ENCODE results near the gene PLXNB1. TPM values are rescaled to one million over a fixed set of nuclear protein-coding genes. Genes with fewer than 3 reads are reported as not detected.

Gene PLXNB1
- total RNA-seq, 1 experiment from 2014 or later: 24.6 TPM

- CTCF ChIA-PET: no interaction called here
- TF ChIP-seq EZH2 (IDR thresholded peaks at IDR 0.05; ENCODE audit: borderline replicate concordance, low read depth, low read length, poor library complexity, severe bottlenecking): no peak
- TF ChIP-seq, protein P1, sequence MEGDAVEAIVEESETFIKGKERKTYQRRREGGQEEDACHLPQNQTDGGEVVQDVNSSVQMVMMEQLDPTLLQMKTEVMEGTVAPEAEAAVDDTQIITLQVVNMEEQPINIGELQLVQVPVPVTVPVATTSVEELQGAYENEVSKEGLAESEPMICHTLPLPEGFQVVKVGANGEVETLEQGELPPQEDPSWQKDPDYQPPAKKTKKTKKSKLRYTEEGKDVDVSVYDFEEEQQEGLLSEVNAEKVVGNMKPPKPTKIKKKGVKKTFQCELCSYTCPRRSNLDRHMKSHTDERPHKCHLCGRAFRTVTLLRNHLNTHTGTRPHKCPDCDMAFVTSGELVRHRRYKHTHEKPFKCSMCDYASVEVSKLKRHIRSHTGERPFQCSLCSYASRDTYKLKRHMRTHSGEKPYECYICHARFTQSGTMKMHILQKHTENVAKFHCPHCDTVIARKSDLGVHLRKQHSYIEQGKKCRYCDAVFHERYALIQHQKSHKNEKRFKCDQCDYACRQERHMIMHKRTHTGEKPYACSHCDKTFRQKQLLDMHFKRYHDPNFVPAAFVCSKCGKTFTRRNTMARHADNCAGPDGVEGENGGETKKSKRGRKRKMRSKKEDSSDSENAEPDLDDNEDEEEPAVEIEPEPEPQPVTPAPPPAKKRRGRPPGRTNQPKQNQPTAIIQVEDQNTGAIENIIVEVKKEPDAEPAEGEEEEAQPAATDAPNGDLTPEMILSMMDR (conservative IDR thresholded peaks at IDR 0.05; ENCODE audit: low read depth, low read length): no peak
- Histone ChIP-seq H3K4me1 (ENCODE audit: insufficient read depth, low read length, poor library complexity, severe bottlenecking) (no peaks in the 10 kb centered on the region), H3K9me3 (ENCODE audit: low read depth, low read length, poor library complexity, severe bottlenecking) (no peaks in the 10 kb centered on the region), H3K36me3 (ENCODE audit: insufficient read depth, low read length, poor library complexity, severe bottlenecking) (no peaks in the 10 kb centered on the region), H3K27me3 (replicated peaks; ENCODE audit: insufficient read depth, low read depth, low read length, poor library complexity) (no peaks in the 10 kb centered on the region), H3K27ac (ENCODE audit: low read depth, low read length, poor library complexity, severe bottlenecking) (no peak overlapping the region), H3K4me3 (ENCODE audit: low read depth, low read length, poor library complexity, severe bottlenecking) (no peak overlapping the region)
- BruUV-seq (replicated peaks): no TSS peak
- intact Hi-C loops (cut with micrococcal nuclease; ENCODE audit: unreplicated experiment): no loop called here
- DNase-seq (ENCODE audit: low spot score): no peak
- POLR2A ChIA-PET (ENCODE audit: low non-redundant PET): no interaction called here
Measured at GRCh38 chr3:48422272-48422671, 7.6 kb downstream of the PLXNB1 start.

GRCh38 chr3:48420561-48420960 is 9.3 kb downstream of the PLXNB1 start:
- no peak for DNase-seq (ENCODE audit: low spot score)
- no TSS peak for BruUV-seq (replicated peaks)
- no peak overlapping the region for H3K4me3 ChIP-seq (ENCODE audit: low read depth, low read length, poor library complexity, severe bottlenecking)
- intact Hi-C loops (cut with micrococcal nuclease; ENCODE audit: unreplicated experiment): no loop called here
- no peak overlapping the region for H3K27ac ChIP-seq (ENCODE audit: low read depth, low read length, poor library complexity, severe bottlenecking)
- no peaks in the 10 kb centered on the region for H3K9me3 ChIP-seq (ENCODE audit: low read depth, low read length, poor library complexity, severe bottlenecking)
- H3K36me3 ChIP-seq (ENCODE audit: insufficient read depth, low read length, poor library complexity, severe bottlenecking): no peaks in the 10 kb centered on the region
- ChIA-PET CTCF (no interaction called here), POLR2A (ENCODE audit: low non-redundant PET) (no interaction called here)
- TF ChIP-seq, protein P1 (conservative IDR thresholded peaks at IDR 0.05; ENCODE audit: low read depth, low read length): no peak
- no peak for TF ChIP-seq EZH2 (IDR thresholded peaks at IDR 0.05; ENCODE audit: borderline replicate concordance, low read depth, low read length, poor library complexity, severe bottlenecking)
- no peaks in the 10 kb centered on the region for H3K27me3 ChIP-seq (replicated peaks; ENCODE audit: insufficient read depth, low read depth, low read length, poor library complexity)
- H3K4me1 ChIP-seq (ENCODE audit: insufficient read depth, low read length, poor library complexity, severe bottlenecking): no peaks in the 10 kb centered on the region

DNA sequence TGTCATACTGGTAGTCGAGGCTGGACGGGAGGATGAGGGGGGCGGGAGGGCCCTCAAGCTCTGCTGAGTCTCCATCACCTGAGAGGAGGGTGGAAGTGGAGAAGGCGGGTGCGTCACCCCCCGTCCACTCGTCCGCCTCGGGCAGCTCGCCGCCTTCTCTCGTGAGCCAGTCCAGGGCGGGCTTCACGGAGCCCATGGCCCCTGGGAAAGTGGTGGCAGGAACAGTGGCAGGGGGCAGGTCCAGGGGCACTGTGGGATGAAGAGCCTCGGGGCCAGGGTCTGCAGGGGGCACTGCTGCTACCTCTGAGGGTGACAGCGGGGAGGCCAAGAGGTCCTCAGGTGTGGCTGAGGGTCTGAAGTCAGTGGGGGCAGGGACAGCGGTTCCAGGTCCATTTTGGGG is 10.3 kb downstream of the PLXNB1 start:
- TF ChIP-seq, protein P1 (conservative IDR thresholded peaks at IDR 0.05; ENCODE audit: low read depth, low read length): no peak
- TF ChIP-seq EZH2 (IDR thresholded peaks at IDR 0.05; ENCODE audit: borderline replicate concordance, low read depth, low read length, poor library complexity, severe bottlenecking): no peak
- ChIA-PET POLR2A (ENCODE audit: low non-redundant PET) (no interaction called here), CTCF (no interaction called here)
- Histone ChIP-seq H3K27ac (ENCODE audit: low read depth, low read length, poor library complexity, severe bottlenecking) (no peak overlapping the region), H3K4me1 (ENCODE audit: insufficient read depth, low read length, poor library complexity, severe bottlenecking) (no peaks in the 10 kb centered on the region), H3K27me3 (replicated peaks; ENCODE audit: insufficient read depth, low read depth, low read length, poor library complexity) (no peaks in the 10 kb centered on the region), H3K9me3 (ENCODE audit: low read depth, low read length, poor library complexity, severe bottlenecking) (no peaks in the 10 kb centered on the region), H3K4me3 (ENCODE audit: low read depth, low read length, poor library complexity, severe bottlenecking) (no peak overlapping the region), H3K36me3 (ENCODE audit: insufficient read depth, low read length, poor library complexity, severe bottlenecking) (no peaks in the 10 kb centered on the region)
- intact Hi-C loops (cut with micrococcal nuclease; ENCODE audit: unreplicated experiment): no loop called here
- DNase-seq (ENCODE audit: low spot score): no peak
- no TSS peak for BruUV-seq (replicated peaks)
